ENCODE measurements around the gene ASTN2.

The ASTN2 gene

GRCh38 chr9:117091529-117091928, 323.3 kb downstream of the ASTN2 start:
- H3K9me3 ChIP-seq (replicated peaks; ENCODE audit: insufficient read depth, low read length): no peaks in the 10 kb centered on the region
- H3F3A ChIP-seq (ENCODE audit: insufficient read depth, low read length): no peaks in the 10 kb centered on the region
- H3K79me2 ChIP-seq (ENCODE audit: low read length): no peaks in the 10 kb centered on the region
- no peak overlapping the region for H3K27ac ChIP-seq (ENCODE audit: low read length)
- no peaks in the 10 kb centered on the region for H3K4me1 ChIP-seq (ENCODE audit: low read length)
- no peak for DNase-seq
- no peak overlapping the region for H2AFZ ChIP-seq (ENCODE audit: low read length)
- H4K20me1 ChIP-seq (ENCODE audit: insufficient read depth, low read length): no peaks in the 10 kb centered on the region
- no peak overlapping the region for H3K4me2 ChIP-seq (ENCODE audit: low read depth, low read length)
- no peak overlapping the region for H3K4me3 ChIP-seq (ENCODE audit: low read length)
- H3K9ac ChIP-seq (ENCODE audit: low read length): no peak overlapping the region
- H3K9me2 ChIP-seq (replicated peaks; ENCODE audit: insufficient read depth, low read length): no peaks in the 10 kb centered on the region
- H3K36me3 ChIP-seq (replicated peaks; ENCODE audit: insufficient read depth, low read length): no peaks in the 10 kb centered on the region
- H3K27me3 ChIP-seq (replicated peaks; ENCODE audit: insufficient read depth, low read length): no peaks in the 10 kb centered on the region
- TF ChIP-seq CTCF (IDR thresholded peaks at IDR 0.05; ENCODE audit: low read length) (no peak), EZH2phosphoT487 (IDR thresholded peaks at IDR 0.05; ENCODE audit: low read length) (no peak), EZH2 (optimal IDR thresholded peaks at IDR 0.05; ENCODE audit: low read depth, low read length) (no peak)

GRCh38 chr9:117088786-117089185, 326.1 kb downstream of the ASTN2 start:
- H3K27ac ChIP-seq (ENCODE audit: low read length): no peak overlapping the region
- TF ChIP-seq CTCF (IDR thresholded peaks at IDR 0.05; ENCODE audit: low read length) (no peak), EZH2 (optimal IDR thresholded peaks at IDR 0.05; ENCODE audit: low read depth, low read length) (no peak), EZH2phosphoT487 (IDR thresholded peaks at IDR 0.05; ENCODE audit: low read length) (no peak)

GRCh38 chr9:117088140-117088539, 326.7 kb downstream of the ASTN2 start:
- Histone ChIP-seq H3K36me3 (replicated peaks; ENCODE audit: insufficient read depth, low read length) (no peaks in the 10 kb centered on the region), H3K27me3 (replicated peaks; ENCODE audit: insufficient read depth, low read length) (no peaks in the 10 kb centered on the region), H3K9me2 (replicated peaks; ENCODE audit: insufficient read depth, low read length) (no peaks in the 10 kb centered on the region), H3K27ac (ENCODE audit: low read length) (no peak overlapping the region), H3K79me2 (ENCODE audit: low read length) (no peaks in the 10 kb centered on the region), H3K4me1 (ENCODE audit: low read length) (peaks cover 17% of the 10 kb centered on the region), H3K4me3 (ENCODE audit: low read length) (no peak overlapping the region), H4K20me1 (ENCODE audit: insufficient read depth, low read length) (no peaks in the 10 kb centered on the region), H3K4me2 (ENCODE audit: low read depth, low read length) (no peak overlapping the region), H3K9ac (ENCODE audit: low read length) (no peak overlapping the region), H3K9me3 (replicated peaks; ENCODE audit: insufficient read depth, low read length) (no peaks in the 10 kb centered on the region), H3F3A (ENCODE audit: insufficient read depth, low read length) (peaks cover 14% of the 10 kb centered on the region), H2AFZ (ENCODE audit: low read length) (no peak overlapping the region)
- no peak for DNase-seq
- TF ChIP-seq EZH2phosphoT487 (IDR thresholded peaks at IDR 0.05; ENCODE audit: low read length) (no peak), EZH2 (optimal IDR thresholded peaks at IDR 0.05; ENCODE audit: low read depth, low read length) (no peak), CTCF (IDR thresholded peaks at IDR 0.05; ENCODE audit: low read length) (no peak)

More at GRCh38 chr9:117088786-117089185, 326.1 kb downstream of the ASTN2 start:
- H3F3A ChIP-seq (ENCODE audit: insufficient read depth, low read length): peaks cover 8% of the 10 kb centered on the region
- H3K27me3 ChIP-seq (replicated peaks; ENCODE audit: insufficient read depth, low read length): no peaks in the 10 kb centered on the region
- no peak overlapping the region for H3K4me3 ChIP-seq (ENCODE audit: low read length)
- H3K4me2 ChIP-seq (ENCODE audit: low read depth, low read length): no peak overlapping the region
- H2AFZ ChIP-seq (ENCODE audit: low read length): no peak overlapping the region
- H3K79me2 ChIP-seq (ENCODE audit: low read length): no peaks in the 10 kb centered on the region
- H3K9ac ChIP-seq (ENCODE audit: low read length): no peak overlapping the region
- H3K4me1 ChIP-seq (ENCODE audit: low read length): peaks cover 12% of the 10 kb centered on the region
- DNase-seq: no peak
- no peaks in the 10 kb centered on the region for H3K9me2 ChIP-seq (replicated peaks; ENCODE audit: insufficient read depth, low read length)
- H3K9me3 ChIP-seq (replicated peaks; ENCODE audit: insufficient read depth, low read length): no peaks in the 10 kb centered on the region
- no peaks in the 10 kb centered on the region for H4K20me1 ChIP-seq (ENCODE audit: insufficient read depth, low read length)
- no peaks in the 10 kb centered on the region for H3K36me3 ChIP-seq (replicated peaks; ENCODE audit: insufficient read depth, low read length)

Data from MM.1S (cell line).